Activated T-cell treated with anti-CD3 and anti-CD28 coated beads for 48 hours (primary cell): Measurements from ENCODE around the gene CBFA2T2.

Experiments used
- DNase-seq: peaks from one replicate; pipeline ENCODE4 v3.0.0-alpha.2; 2020; ENCODE audit warnings: low read depth

Gene CBFA2T2

GRCh38 chr20:33667676-33668465, 178.0 kb downstream of the CBFA2T2 start:
- DNase-seq: peak; percentile 83

GRCh38 chr20:33668466-33669155, 178.7 kb downstream of the CBFA2T2 start:
- DNase-seq: no peak

GRCh38 chr20:33669224-33669623, 179.3 kb downstream of the CBFA2T2 start:
- no peak for DNase-seq

- no peak for DNase-seq
Measured at GRCh38 chr20:33669873-33670640, 180.2 kb downstream of the CBFA2T2 start.

- DNase-seq: no peak
Measured at GRCh38 chr20:33670715-33671499, 181.0 kb downstream of the CBFA2T2 start.

GRCh38 chr20:33671573-33672288, 181.8 kb downstream of the CBFA2T2 start:
- DNase-seq: no peak

- no peak for DNase-seq
Measured at GRCh38 chr20:33672426-33673113, 182.7 kb downstream of the CBFA2T2 start.

- no peak for DNase-seq
Measured at GRCh38 chr20:33673114-33673409, 183.2 kb downstream of the CBFA2T2 start.

- no peak for DNase-seq
Measured at GRCh38 chr20:33673410-33674293, 183.8 kb downstream of the CBFA2T2 start.

GRCh38 chr20:33674294-33675135, 184.6 kb downstream of the CBFA2T2 start, which contains the start of gene NECAB3:
Gene NECAB3, minus strand, starts transcription at chr20:33674428. Its CDS starts 76 bp downstream, at chr20:33674352.
- DNase-seq: peak; percentile 73

- no peak for DNase-seq
Measured at GRCh38 chr20:33675136-33675959, 185.5 kb downstream of the CBFA2T2 start.

GRCh38 chr20:33676121-33676520, 186.2 kb downstream of the CBFA2T2 start:
- DNase-seq: no peak

GRCh38 chr20:33676652-33677645, 187.1 kb downstream of the CBFA2T2 start:
- no peak for DNase-seq

GRCh38 chr20:33677991-33678702, 188.3 kb downstream of the CBFA2T2 start:
- no peak for DNase-seq

GRCh38 chr20:33679758-33680485, 190.0 kb downstream of the CBFA2T2 start:
- no peak for DNase-seq
